OCI-M2 (cell line): ENCODE measurements around the gene RHOV.

Source experiments
- DNase-seq: peaks from one replicate; lab custom pipeline; 2025; ENCODE audit not compliant: unreplicated experiment; lab: John Stamatoyannopoulos, UW

The RHOV gene

DNA sequence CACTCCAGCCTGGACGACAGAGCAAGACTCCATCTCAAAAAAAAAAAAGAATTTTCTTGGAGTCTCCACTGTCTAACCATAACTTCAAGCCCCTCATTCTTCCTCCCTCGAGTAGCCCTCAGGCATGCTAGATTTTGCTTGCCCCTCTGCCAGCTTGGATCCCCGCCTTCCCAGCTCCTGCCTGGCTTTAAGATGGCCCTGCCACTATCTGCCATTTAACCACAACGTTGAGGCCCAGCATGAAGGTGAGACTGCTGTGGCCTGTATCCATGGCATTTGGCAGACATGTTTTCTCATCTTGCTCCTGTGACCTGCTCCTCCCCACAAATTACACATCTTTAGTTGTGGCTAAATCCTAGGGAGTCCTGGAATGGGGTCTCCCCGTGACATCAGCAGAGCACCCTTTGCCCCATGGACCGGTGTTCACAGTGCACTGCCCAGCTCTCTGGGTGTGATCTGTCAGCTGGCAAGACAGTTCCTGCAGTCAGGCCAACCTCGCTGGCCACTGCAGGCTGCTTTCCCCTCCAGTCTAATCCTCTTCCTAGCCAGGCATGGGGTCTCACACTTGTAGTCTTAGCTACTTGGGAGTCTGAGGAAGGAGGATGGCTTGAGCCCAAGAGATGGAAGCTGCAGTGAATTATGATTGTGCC, 30.6 kb upstream of the RHOV start:
- no peak for DNase-seq

DNA sequence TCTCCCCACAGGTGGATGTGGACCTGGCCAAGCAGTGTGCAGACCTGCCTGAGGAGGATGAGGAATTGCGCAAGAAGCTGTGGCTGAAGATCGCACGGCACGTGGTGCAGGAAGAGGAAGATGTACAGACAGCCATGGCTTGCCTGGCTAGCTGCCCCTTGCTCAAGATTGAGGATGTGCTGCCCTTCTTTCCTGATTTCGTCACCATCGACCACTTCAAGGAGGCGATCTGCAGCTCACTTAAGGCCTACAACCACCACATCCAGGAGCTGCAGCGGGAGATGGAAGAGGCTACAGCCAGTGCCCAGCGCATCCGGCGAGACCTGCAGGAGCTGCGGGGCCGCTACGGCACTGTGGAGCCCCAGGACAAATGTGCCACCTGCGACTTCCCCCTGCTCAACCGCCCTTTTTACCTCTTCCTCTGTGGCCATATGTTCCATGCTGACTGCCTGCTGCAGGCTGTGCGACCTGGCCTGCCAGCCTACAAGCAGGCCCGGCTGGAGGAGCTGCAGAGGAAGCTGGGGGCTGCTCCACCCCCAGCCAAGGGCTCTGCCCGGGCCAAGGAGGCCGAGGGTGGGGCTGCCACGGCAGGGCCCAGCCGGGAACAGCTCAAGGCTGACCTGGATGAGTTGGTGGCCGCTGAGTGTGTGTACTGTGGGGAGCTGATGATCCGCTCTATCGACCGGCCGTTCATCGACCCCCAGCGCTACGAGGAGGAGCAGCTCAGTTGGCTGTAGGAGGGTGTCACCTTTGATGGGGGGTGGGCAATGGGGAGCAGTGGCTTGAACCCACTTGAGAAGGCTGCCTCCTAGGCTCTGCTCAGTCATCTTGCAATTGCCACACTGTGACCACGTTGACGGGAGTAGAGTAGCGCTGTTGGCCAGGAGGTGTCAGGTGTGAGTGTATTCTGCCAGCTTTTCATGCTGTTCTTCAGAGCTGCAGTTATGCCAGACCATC, 28.8 kb upstream of the RHOV start:
- DNase-seq: no peak

DNA sequence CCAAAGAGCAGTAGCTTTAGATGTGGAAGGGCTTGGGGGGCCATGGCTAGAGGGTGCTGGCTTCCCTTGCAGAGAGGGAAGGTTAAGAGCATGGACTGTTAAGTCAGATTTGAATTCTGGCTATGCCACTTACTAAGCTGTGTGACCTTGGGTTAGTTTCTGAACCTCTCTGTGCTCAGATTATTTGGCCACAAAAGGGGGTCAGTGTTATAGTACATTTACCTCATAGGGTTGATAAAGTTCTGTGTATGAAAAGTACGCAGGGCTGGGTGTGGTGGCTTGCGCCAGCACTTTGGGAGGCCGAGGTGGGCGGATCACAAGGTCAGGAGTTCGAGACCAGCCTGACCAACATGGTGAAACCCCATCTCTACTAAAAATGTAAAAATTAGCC, 27.0 kb upstream of the RHOV start:
- DNase-seq: no peak

DNA sequence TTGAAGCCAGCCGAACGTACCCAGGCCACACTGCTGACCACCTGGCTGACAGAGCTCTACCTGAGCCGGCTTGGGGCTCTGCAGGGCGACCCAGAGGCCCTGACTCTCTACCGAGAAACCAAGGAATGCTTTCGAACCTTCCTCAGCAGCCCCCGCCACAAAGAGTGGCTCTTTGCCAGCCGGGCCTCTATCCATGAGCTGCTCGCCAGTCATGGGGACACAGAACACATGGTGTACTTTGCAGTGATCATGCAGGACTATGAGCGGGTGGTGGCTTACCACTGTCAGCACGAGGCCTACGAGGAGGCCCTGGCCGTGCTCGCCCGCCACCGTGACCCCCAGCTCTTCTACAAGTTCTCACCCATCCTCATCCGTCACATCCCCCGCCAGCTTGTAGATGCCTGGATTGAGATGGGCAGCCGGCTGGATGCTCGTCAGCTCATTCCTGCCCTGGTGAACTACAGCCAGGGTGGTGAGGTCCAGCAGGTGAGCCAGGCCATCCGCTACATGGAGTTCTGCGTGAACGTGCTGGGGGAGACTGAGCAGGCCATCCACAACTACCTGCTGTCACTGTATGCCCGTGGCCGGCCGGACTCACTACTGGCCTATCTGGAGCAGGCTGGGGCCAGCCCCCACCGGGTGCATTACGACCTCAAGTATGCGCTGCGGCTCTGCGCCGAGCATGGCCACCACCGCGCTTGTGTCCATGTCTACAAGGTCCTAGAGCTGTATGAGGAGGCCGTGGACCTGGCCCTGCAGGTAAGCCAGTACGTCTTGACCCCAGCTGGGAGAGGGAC, 26.4 kb upstream of the RHOV start:
- no peak for DNase-seq

DNA sequence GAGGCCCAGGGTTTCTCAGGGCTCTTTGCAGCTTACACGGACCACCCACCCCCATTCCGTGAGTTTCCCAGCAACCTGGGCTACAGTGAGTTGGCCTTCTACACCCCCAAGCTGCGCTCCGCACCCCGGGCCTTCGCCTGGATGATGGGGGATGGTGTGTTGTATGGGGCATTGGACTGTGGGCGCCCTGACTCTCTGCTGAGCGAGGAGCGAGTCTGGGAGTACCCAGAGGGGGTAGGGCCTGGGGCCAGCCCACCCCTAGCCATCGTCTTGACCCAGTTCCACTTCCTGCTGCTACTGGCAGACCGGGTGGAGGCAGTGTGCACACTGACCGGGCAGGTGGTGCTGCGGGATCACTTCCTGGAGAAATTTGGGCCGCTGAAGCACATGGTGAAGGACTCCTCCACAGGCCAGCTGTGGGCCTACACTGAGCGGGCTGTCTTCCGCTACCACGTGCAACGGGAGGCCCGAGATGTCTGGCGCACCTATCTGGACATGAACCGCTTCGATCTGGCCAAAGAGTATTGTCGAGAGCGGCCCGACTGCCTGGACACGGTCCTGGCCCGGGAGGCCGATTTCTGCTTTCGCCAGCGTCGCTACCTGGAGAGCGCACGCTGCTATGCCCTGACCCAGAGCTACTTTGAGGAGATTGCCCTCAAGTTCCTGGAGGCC, 25.6 kb upstream of the RHOV start:
- DNase-seq: no peak

GRCh38 chr15:40894681-40895448, 20.8 kb upstream of the RHOV start:
- DNase-seq: peak; percentile 48

DNA sequence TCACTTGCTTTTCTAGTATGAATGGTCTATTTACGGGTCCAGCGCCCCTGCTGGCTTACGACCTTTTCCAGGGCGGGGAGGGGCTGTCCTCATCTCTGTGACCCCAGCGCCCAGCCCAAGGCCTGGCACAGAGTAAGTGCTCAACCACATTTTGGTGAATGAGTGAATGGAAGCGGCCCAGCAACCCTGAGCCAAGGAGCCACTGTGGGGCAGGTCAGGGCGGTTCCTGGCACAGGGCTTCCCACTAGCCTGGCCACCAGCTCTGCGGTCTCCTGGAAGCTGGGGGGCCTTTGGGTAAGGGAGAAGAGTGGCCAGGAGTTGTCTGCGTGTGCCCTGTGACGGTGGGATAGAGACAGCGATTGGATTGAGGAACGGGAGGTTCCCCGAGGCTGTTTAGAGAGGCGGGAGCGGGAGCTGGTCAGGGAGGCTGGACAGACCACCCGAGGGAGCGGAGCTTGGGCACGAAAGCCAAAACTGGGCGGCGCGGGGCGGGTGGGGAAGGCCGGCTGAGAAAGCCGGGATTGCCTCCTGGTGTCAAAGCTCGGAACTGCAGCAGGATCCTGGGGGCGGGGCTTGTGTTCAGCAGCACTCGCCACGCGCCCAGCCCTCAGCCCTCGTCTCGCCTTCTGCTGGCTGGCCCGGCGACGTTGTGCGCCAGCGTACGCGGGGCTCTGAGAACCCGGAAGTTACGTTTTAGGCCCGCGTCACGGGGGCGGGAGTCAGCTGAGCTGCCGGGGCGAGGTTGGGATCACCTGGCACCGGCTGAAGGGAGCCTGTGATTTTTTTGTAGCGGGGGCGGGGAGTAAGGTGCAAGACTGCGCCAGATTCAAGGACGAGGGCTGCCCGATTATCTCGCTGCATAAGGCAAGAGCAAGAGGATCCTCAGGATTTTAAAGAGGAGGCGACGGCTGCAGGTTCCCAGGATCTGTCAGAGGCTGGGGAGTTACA, 20.0 kb upstream of the RHOV start, which contains the start of gene VPS18:
Gene VPS18 (plus strand): TSS at position 718 of the 948 bp plus-strand sequence. CDS start 319 bp downstream, outside the sequence.
- DNase-seq: peak; percentile 91

GRCh38 chr15:40893019-40893670, 19.1 kb upstream of the RHOV start:
- no peak for DNase-seq

- DNase-seq: no peak
Measured at GRCh38 chr15:40892447-40893012, 18.5 kb upstream of the RHOV start.

DNA sequence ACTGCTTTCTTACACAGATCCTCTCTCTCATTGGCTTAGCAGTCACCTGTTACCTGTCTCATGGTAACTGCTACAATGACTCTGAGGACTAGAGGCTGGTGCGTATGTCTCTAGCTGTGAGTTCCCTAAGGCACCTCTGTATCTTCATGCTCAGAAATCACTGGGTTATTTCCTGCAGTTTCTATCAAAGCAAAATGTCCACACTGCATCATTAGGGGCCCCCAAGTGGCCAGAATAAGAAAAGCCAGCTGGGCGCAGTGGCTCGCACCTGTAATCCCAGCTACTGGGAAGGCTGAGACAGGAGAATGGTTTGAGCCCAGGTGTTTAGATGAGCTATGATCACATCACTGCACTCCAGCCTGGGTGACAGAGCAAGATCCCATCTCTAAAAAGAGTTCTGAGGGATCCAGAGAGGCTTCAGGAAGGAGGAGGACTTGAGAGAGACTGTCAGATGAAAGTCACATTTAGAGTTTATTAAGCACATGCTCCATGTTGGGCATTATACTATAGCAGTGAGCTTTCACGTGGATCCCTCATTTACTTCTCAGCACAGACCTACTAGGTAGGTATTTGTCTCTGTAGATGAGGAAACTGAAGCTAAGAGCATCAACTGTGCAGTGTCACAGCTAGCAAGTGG, 17.9 kb upstream of the RHOV start:
- peak; percentile 12 for DNase-seq

DNA sequence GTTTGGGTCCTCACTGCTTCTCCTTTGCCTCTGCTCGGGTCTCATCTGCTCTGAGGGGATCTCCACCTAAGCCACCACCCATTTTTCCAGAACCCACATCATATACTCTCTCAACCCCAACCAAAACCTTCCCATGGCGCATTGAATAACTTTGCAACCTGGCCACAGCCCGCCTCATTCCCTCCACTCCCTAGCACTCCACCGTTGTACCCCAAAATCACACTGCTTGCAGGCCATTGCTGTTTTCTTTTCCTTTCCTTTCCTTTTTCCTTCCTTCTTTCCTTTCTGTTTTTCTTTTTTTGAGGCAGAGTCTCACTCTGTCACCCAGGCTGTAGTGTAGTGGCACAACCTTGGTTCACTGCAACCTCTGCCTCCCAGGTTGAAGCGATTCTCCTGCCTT, 17.1 kb upstream of the RHOV start:
- DNase-seq: no peak

GRCh38 chr15:40889112-40889511, 15.1 kb upstream of the RHOV start:
- DNase-seq: no peak

- DNase-seq: no peak
Measured at GRCh38 chr15:40886586-40886985, 12.6 kb upstream of the RHOV start.

DNA sequence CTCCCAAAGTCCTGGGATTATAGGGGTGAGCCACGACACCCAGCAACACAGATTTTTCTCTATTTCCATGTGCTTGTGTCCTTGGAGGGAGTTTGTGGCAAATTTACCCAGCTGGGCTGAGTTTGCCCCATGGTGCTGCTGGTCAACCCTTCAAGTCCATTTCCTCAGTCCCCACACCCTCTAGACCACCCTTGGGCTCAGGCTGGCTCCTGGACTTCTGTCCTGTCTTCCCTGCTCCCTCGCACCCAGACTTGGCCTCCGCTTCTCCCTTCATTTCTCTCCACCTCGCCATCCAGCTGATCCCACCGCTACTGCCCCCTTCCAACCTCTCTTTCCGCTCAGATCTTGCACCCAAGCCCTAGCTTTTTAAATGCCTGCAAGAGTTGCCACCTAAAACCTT, 7.3 kb upstream of the RHOV start:
- DNase-seq: no peak

DNA sequence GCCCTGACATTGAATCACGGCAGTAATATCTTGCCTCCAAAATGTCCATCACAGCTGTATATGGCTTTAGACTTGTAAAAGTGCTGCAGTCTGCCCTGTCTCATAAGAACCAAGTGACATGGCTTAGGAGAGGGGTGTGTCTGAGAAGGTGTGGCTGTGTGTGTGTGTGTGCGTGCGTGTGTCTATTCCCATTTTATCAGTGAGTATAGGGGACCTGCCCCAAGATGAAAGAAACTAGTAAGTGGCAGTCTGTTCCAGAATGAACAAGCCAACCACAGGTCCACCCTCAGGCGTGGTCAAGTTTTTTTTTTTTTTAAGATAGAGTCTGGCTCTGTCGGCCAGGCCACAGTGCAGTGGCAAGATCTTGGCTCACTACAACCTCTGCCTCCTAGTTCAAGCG, 5.6 kb upstream of the RHOV start:
- DNase-seq: no peak

DNA sequence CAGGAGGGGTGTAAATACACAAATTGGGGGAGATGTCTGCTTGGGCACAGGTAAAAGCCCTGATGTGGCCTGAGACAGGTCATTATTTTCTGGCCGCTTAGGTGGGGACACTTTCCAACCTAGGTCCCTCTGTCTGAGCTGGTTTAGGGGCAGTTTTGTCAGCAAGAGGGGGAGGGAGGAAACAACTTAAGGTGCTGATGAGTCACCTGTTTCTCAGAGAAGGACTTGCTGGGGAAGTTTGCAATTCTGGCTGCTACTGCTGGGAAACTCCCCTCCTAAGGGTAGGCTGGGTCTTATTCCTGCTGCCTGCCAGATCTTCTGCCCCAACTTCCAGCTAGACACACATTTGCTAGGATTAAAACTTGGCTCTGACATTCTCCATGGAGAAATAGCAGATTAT, 4.8 kb upstream of the RHOV start:
- DNase-seq: no peak

GRCh38 chr15:40877694-40878093, 3.7 kb upstream of the RHOV start:
- no peak for DNase-seq
